Lower leg skin (tissue), 3 donors: ENCODE data around the gene SLC35F3.

ENCODE experiments used
- POLR2A ChIP-seq, 2 donors: fragments of 450-650 bp; IDR thresholded peaks; one replicate each; pipeline ENCODE4 v1.6.1; 2016 to 2017; ENCODE audit warnings: antibody characterized with exemption in 2 of 2, mild to moderate bottlenecking in 1 of 2, moderate library complexity in 1 of 2
- TF ChIP-seq, protein P1 (sequence below), 3 donors: fragments of 450-650 bp; IDR thresholded peaks; one replicate each; pipeline ENCODE4 v1.5.1; 2016; ENCODE audit warnings: antibody characterized with exemption in 3 of 3, mild to moderate bottlenecking in 3 of 3, moderate library complexity in 2 of 3

DNA sequence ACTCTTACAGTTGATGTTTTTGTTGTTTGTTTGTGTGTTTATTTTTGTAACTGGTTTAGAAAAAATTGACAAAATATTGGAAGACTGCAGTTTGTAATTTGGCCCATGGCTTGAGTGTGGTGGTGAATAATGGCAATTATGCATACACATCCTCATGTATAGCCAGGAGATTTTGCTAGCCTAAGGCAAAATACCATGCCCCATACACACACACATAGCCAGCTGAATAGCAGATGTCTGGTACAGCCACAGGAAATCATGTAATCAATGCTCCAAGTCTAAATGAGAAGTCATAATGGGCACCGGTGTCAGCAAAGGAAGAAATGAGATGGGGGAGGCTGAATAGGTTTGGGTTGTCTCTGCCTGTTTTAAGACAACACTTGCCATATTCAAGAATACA is 333.6 kb downstream of the SLC35F3 start:
- no peak for TF ChIP-seq POLR2A (IDR thresholded peaks at IDR 0.05)
- TF ChIP-seq, protein P1, sequence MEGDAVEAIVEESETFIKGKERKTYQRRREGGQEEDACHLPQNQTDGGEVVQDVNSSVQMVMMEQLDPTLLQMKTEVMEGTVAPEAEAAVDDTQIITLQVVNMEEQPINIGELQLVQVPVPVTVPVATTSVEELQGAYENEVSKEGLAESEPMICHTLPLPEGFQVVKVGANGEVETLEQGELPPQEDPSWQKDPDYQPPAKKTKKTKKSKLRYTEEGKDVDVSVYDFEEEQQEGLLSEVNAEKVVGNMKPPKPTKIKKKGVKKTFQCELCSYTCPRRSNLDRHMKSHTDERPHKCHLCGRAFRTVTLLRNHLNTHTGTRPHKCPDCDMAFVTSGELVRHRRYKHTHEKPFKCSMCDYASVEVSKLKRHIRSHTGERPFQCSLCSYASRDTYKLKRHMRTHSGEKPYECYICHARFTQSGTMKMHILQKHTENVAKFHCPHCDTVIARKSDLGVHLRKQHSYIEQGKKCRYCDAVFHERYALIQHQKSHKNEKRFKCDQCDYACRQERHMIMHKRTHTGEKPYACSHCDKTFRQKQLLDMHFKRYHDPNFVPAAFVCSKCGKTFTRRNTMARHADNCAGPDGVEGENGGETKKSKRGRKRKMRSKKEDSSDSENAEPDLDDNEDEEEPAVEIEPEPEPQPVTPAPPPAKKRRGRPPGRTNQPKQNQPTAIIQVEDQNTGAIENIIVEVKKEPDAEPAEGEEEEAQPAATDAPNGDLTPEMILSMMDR (IDR thresholded peaks at IDR 0.05) = no peak
